ENCODE data around the gene SENP5. TPM values are rescaled to one million over a fixed set of nuclear protein-coding genes. Genes with fewer than 3 reads are reported as not detected.

The SENP5 gene
- total RNA-seq, 1 experiment from 2014 or later: 33.6 TPM

GRCh38 chr3:196970547-196971093, 102.9 kb downstream of the SENP5 start:
- CTCF ChIA-PET: interaction anchor here (1.0 to 1.2 kb wide), 2 partner anchors 59 to 361 kb away, joined by 3 to 6 read pairs; partner anchors contain the start of gene MELTF
- peaks cover 10% of the 10 kb centered on the region; the same call in 1 of the 2 replicates for H3K4me1 ChIP-seq
- no peak for TF ChIP-seq CTCF (IDR thresholded peaks at IDR 0.05; ENCODE audit: insufficient read depth in 1 of 2, low read depth in 1 of 2, low read length in 1 of 2, severe bottlenecking in 1 of 2, unreplicated experiment in 1 of 2)
- H3K27me3 ChIP-seq (replicated peaks; ENCODE audit: control insufficient read depth, insufficient read depth, low read length): no peaks in the 10 kb centered on the region
- Mint-ChIP-seq H3K9me3 (ENCODE audit: unreplicated experiment) (no peaks in the 10 kb centered on the region), H3K36me3 (ENCODE audit: insufficient read depth, unreplicated experiment) (peaks cover 26% of the 10 kb centered on the region), H3K4me3 (ENCODE audit: unreplicated experiment) (peak overlapping the region; percentile 71), H3K27me3 (ENCODE audit: insufficient read depth, unreplicated experiment) (no peaks in the 10 kb centered on the region), H3K27ac (ENCODE audit: unreplicated experiment) (peak overlapping the region; percentile 70), H3K4me1 (ENCODE audit: low read depth, unreplicated experiment) (peaks cover 16% of the 10 kb centered on the region)
- intact Hi-C loops (cut with micrococcal nuclease; ENCODE audit: unreplicated experiment): loop anchor here (1.0 kb wide), 1 partner anchor 22 kb away; no protein-coding TSS in a partner anchor
- no peak for DNase-seq
- peaks cover 10% of the 10 kb centered on the region for H3K36me3 ChIP-seq (ENCODE audit: control insufficient read depth, insufficient read depth, low read length)
- POLR2A ChIA-PET: interaction anchor here (1.6 kb wide), 1 partner anchor 28 kb away, joined by 3 read pairs; the partner anchor contains the start of gene NCBP2
- peak overlapping the region; percentile 24; the same call in 1 of the 2 replicates for H3K4me3 ChIP-seq (ENCODE audit: low read depth, low read length)
- BruUV-seq (replicated peaks): TSS peak; percentile 49
- H3K9me3 ChIP-seq: peaks cover 3% of the 10 kb centered on the region; the same call in 1 of the 2 replicates

DNA sequence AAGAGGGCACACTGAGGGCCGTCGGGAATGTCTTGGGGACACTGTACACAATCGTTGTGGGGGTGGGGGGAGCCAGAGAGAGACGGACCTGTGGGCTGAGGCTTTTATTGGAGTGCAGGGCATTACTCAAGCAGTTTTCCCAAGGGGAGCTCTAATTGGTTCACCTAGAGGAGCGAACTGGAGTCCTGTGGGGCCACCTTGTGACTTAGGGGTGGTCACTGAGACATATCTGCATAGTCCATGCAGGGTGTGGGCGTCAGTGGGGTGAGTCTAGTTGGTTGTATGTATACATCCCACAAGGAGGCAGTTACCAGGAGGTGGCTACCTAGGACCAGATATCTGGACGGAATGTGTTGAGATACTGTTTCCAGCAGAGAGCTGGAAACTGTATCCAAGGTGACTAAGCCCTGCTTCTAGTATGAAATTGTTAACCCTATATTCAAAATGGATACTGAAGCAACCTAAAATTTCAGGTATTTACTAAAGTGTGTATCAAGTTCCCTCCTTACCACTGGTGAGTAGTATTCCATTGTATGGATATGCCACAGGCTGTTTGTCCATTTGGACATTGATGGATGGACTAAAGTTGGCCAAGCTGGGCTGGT, 103.5 kb downstream of the SENP5 start:
- ChIA-PET POLR2A (no interaction called here), CTCF (interaction anchor here (0.5 to 1.2 kb wide), 5 partner anchors 18 to 361 kb away, joined by 3 to 6 read pairs (median 3); partner anchors contain the start of gene MELTF)
- H3K36me3 ChIP-seq (ENCODE audit: control insufficient read depth, insufficient read depth, low read length): peaks cover 7% of the 10 kb centered on the region
- DNase-seq: peak; percentile 43 to 59
- peak overlapping the region; percentile 71 for H3K4me3 Mint-ChIP-seq (ENCODE audit: unreplicated experiment)
- TF ChIP-seq CTCF (IDR thresholded peaks at IDR 0.05; ENCODE audit: insufficient read depth in 1 of 2, low read depth in 1 of 2, low read length in 1 of 2, severe bottlenecking in 1 of 2, unreplicated experiment in 1 of 2): no peak
- peaks cover 10% of the 10 kb centered on the region; the same call in 1 of the 2 replicates for H3K4me1 ChIP-seq
- peaks cover 3% of the 10 kb centered on the region; the same call in 1 of the 2 replicates for H3K9me3 ChIP-seq
- no peaks in the 10 kb centered on the region for H3K9me3 Mint-ChIP-seq (ENCODE audit: unreplicated experiment)
- BruUV-seq (replicated peaks): no TSS peak
- H3K27me3 ChIP-seq (replicated peaks; ENCODE audit: control insufficient read depth, insufficient read depth, low read length): no peaks in the 10 kb centered on the region
- H3K36me3 Mint-ChIP-seq (ENCODE audit: insufficient read depth, unreplicated experiment): peaks cover 20% of the 10 kb centered on the region
- no peak overlapping the region for H3K4me3 ChIP-seq (ENCODE audit: low read depth, low read length)
- H3K27me3 Mint-ChIP-seq (ENCODE audit: insufficient read depth, unreplicated experiment): no peaks in the 10 kb centered on the region
- no peak overlapping the region for H3K27ac Mint-ChIP-seq (ENCODE audit: unreplicated experiment)
- intact Hi-C loops (cut with micrococcal nuclease; ENCODE audit: unreplicated experiment): no loop called here
- H3K4me1 Mint-ChIP-seq (ENCODE audit: low read depth, unreplicated experiment): peaks cover 11% of the 10 kb centered on the region

- ChIA-PET POLR2A (no interaction called here), CTCF (interaction anchor here (0.6 kb wide), 1 partner anchor 26 kb away, joined by 9 read pairs; no protein-coding TSS in a partner anchor)
- no peaks in the 10 kb centered on the region for H3K9me3 Mint-ChIP-seq (ENCODE audit: unreplicated experiment)
- H3K27me3 Mint-ChIP-seq (ENCODE audit: insufficient read depth, unreplicated experiment): no peaks in the 10 kb centered on the region
- H3K36me3 Mint-ChIP-seq (ENCODE audit: insufficient read depth, unreplicated experiment): peaks cover 6% of the 10 kb centered on the region
- intact Hi-C loops (cut with micrococcal nuclease; ENCODE audit: unreplicated experiment): no loop called here
- no peaks in the 10 kb centered on the region for H3K36me3 ChIP-seq (ENCODE audit: control insufficient read depth, insufficient read depth, low read length)
- DNase-seq: no peak
- H3K27ac Mint-ChIP-seq (ENCODE audit: unreplicated experiment): no peak overlapping the region
- H3K4me3 ChIP-seq (ENCODE audit: low read depth, low read length): no peak overlapping the region
- H3K4me1 Mint-ChIP-seq (ENCODE audit: low read depth, unreplicated experiment): peaks cover 11% of the 10 kb centered on the region
- peaks cover 13% of the 10 kb centered on the region; the same call in 1 of the 2 replicates for H3K4me1 ChIP-seq
- no peaks in the 10 kb centered on the region for H3K27me3 ChIP-seq (replicated peaks; ENCODE audit: control insufficient read depth, insufficient read depth, low read length)
- no peak overlapping the region for H3K4me3 Mint-ChIP-seq (ENCODE audit: unreplicated experiment)
- TF ChIP-seq CTCF (IDR thresholded peaks at IDR 0.05; ENCODE audit: insufficient read depth in 1 of 2, low read depth in 1 of 2, low read length in 1 of 2, severe bottlenecking in 1 of 2, unreplicated experiment in 1 of 2): no peak
- BruUV-seq (replicated peaks): no TSS peak
- peaks cover 3% of the 10 kb centered on the region; the same call in 1 of the 2 replicates for H3K9me3 ChIP-seq
These were observed 106.9 kb downstream of the SENP5 start for GRCh38 chr3:196974661-196975060.
